ENCODE data around the gene NEBL.

DNA sequence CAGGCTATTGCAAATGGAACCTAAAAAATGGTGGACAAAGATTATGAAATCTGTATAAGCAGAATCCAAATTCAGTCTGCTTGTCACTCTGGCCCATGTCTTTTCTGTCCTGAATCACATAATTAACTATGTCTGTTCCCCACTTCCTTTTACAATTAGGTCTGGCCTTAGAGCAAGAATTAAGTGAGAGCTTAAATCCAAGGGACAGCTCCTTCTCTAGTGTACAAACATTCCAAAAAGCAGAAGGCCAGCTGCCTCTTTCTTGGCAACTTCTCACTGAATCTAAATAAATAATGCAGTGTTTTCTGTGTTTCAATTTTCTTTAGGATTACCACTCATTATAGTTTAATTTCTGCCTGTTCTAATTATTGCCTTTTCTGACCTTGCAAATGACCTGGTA, 39.3 kb upstream of the NEBL start:
- TF ChIP-seq, protein P1, sequence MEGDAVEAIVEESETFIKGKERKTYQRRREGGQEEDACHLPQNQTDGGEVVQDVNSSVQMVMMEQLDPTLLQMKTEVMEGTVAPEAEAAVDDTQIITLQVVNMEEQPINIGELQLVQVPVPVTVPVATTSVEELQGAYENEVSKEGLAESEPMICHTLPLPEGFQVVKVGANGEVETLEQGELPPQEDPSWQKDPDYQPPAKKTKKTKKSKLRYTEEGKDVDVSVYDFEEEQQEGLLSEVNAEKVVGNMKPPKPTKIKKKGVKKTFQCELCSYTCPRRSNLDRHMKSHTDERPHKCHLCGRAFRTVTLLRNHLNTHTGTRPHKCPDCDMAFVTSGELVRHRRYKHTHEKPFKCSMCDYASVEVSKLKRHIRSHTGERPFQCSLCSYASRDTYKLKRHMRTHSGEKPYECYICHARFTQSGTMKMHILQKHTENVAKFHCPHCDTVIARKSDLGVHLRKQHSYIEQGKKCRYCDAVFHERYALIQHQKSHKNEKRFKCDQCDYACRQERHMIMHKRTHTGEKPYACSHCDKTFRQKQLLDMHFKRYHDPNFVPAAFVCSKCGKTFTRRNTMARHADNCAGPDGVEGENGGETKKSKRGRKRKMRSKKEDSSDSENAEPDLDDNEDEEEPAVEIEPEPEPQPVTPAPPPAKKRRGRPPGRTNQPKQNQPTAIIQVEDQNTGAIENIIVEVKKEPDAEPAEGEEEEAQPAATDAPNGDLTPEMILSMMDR (IDR thresholded peaks at IDR 0.05; ENCODE audit: poor library complexity), result no peak
- TF ChIP-seq EZH2 (IDR thresholded peaks at IDR 0.05; ENCODE audit: borderline replicate concordance) (no peak), EZH2phosphoT487 (IDR thresholded peaks at IDR 0.05; ENCODE audit: low read depth, severe bottlenecking, unreplicated experiment) (no peak)
